Ramos (cell line): Measurements from ENCODE around the gene CA14.
"Not testable (repeated sequence)": the region's sequence is repeated elsewhere in the genome, so short reads cannot be mapped to it uniquely, and the experiment has no call there.

Experiments used
- in situ Hi-C: fragments of 300-500 bp; cut with MboI; formaldehyde crosslinking; loops from one replicate; pipeline ENCODE4 v1.14.3; 2022; ENCODE audit warnings: low sequenced_read_pairs; ENCODE audit not compliant: unreplicated experiment

Gene CA14

DNA sequence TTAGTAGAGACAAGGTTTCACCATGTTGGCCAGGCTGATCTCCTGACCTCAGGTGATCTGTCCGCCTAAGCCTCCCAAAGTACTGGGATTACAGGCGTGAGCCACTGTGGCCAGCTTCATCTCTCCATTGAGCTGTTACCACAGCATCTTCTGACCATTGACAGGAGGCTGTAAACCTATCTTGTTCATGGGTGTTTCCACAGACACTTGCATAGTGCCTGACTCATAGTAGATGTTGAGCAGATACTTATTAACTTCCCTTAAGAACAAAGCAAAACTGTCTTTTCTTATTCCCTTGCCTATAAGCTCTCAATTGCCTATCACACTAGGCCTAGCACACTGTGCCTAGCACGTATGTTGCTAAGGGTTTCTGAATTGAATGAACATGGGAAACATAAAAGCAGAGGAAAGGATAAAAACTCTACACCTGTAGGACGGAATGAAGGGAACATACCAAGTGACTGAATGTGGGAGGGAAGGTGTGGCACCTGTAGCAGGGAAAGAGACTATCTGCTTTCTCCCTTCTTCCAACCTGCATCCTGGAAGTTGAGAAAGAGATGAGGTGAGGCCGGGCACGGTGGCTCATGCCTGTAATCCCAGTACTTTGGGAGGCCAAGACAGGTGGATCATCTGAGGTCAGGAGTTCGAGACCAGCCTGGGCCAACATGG lies 13.9 kb downstream of the CA14 start:
- in situ Hi-C loops, result loop anchor here (25.0 kb wide), 1 partner anchor 716 kb away; the partner anchor contains the start of gene ANXA9

DNA sequence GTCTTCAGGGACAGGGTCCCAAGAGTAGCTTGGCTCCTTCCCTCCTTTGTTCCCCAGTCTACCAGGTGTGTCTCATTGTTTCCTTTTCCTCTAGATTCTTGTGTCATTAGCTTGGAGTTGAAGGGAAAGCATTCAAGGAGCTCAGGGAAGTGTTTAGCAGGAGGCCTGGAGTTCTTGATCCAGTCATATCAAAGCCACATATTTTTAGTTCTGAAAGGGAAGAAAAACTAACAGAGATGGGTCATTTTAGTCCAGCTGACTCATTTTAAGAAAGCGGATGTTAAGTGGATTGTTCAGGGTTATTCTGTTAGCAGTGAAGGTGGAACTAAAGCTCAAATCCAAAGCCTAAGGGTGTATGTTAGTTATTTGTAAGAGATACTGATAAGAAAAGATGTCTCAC lies 15.7 kb downstream of the CA14 start:
- in situ Hi-C loops, result loop anchor here (25.0 kb wide), 1 partner anchor 714 kb away; the partner anchor contains the start of gene ANXA9

DNA sequence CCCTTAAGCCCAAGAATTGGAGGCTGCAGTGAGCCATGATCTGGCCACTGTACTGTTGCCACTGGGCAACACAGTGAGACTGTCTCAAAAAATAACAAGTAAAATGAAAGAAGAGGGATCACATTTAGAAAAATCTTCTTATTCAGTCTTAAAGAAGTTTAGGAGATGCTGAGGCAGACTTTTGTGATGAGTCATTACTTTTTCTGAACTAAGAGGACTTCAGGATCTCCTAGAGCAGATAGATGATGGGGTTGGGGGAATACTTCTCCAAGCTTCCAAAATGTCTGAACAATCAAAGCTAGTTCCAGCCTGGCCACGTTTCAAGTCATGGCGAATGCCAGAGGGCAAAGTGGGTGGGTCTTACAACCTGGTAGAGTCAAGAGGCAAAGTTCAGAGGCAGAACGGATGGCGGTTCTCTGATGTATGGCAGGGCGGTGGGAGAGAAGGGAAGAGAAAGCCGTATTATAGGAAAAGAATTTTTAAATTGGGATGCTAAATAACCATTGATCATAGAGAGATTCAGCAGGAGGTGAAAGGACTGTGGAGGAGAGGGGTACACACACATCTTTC lies 22.6 kb downstream of the CA14 start:
- in situ Hi-C loops, result no loop called here

DNA sequence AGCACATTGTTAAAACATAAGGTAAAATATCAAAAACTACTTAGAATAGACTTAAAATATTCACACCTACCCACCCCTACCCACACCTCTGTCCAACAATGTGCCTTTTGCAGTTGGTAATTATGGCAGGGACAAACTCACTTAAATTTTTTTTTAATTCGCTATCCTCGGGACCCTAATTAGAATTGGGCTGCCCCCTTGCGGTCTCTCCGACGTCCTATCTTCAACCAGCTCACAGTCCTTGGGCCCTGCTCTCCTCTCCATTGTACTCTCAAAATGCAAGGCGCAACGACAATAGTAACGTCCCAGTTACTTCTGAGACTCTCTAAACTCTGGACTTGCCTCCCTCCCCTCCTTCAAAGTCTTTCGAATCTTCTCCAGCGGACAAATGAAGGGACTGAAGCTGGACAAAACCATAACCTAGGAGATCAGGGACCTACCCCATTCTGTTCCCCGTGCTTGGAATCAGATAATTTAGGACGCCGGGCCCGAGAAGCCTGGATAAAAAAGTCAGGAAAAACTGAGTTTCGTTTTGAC lies 23.7 kb downstream of the CA14 start:
- in situ Hi-C loops, result no loop called here

DNA sequence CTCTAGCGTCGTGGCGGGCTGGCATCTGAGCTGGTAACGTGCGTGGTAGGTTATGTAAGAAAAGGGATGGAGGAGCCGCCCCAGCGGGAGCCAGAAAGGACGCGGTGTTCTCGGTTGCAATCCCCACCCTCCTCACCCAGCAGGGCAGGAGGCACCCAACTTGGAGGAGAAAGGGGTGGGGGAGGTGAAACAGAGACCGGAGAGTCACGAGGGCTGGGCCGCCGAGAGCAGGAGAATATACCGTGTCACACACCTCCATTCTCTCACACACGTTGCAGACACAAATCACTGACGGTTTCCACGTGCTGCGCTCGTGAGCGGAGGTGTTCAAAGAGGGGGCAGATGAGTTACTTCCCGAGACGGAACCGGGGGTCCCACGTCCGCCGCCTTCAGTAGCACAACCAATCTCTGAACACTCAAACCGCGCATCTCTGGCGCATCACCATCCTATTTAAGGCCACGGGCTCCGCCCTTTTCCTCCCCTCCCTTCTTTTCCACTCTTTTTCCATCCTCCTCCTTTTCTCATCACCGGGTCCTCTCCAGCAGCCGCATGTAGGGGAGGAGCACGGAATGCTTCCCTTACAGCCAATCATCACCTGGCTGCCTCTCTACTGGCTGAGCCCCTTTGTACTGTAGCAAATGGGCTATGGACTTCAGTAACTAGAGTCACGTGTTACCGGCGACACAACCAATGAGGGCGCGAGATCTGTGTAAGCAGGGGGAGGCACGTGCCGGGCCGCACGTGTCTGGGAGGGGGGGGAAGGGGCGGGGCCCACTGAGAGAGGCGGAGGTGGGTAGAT lies 24.4 kb downstream of the CA14 start, which contains the start of gene CIART:
Gene CIART (plus strand): TSS at position 797 of the 800 bp plus-strand sequence. CDS start 714 bp downstream, outside the sequence.
- in situ Hi-C loops, result no loop called here

DNA sequence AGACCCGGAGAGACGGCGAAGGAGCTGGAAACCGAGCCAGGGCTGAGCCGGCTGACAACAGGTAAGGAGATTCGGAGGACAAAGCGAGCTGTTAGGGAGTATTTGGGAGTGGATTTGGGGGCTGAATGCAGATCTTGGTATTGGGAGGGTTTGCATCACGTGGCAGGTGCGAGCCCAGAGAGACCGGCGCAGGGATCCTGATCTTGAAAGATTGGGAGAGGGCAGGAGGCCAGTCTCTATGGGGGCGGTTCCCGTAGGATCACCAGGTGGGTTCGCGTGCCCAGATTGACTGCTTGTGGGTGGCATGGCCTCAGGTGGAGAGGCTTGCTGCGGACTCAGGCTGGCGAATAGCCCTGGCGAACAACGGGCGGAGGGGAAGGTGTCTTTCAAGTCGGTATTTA lies 25.0 kb downstream of the CA14 start:
- in situ Hi-C loops, result no loop called here

DNA sequence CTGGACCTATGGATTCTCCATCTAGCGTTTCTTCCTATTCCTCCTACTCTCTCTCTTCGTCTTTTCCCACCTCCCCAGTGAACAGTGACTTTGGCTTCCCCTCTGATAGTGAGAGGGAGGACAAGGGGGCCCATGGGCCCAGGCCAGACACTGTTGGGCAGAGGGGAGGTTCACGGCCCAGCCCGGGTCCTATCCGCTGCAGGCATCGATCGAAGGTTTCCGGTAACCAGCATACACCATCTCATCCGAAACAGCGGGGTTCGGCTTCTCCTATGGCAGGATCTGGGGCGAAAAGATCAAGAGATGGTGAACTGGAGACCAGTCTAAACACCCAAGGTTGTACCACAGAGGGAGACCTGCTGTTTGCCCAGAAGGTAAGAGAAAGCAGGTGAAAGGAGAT lies 25.7 kb downstream of the CA14 start:
- in situ Hi-C loops, result no loop called here

DNA sequence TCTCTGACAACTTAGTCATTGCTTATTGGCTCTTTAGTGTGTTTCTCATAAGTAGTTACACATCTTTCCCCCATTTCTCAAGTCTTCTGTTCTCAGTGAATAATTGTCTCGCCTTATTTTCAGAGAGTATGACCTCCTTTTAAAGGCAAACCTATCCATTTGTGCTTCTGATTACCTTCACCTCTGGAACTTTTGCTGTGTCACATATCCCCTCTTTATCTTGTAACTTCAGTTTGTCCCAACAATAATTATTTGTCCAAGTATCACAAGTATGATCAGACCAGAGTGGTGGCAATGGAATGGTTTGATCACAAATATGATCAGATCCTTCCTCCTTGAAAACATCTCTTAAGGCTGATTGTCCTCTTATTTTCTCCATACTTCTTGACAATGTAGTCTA lies 30.8 kb downstream of the CA14 start:
- in situ Hi-C loops, result no loop called here

DNA sequence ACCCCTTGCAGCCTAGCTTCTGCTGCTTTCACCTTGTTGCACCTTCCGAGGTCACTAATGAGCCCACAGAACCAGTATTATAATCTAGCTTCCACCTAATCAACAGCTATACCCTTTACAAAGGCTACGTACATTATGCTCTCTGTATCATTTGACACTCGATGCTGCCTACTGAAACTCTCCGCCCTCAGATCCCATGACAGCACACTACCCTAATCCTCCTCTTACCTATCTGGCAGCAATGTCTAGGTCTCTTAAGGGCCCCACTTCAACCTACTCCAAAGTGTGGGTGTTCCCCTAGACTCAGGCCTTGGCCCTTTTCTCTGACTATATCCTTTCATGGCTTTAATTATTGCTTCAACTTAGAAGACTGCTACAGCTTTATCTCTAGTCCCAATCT lies 31.2 kb downstream of the CA14 start:
- in situ Hi-C loops, result no loop called here

DNA sequence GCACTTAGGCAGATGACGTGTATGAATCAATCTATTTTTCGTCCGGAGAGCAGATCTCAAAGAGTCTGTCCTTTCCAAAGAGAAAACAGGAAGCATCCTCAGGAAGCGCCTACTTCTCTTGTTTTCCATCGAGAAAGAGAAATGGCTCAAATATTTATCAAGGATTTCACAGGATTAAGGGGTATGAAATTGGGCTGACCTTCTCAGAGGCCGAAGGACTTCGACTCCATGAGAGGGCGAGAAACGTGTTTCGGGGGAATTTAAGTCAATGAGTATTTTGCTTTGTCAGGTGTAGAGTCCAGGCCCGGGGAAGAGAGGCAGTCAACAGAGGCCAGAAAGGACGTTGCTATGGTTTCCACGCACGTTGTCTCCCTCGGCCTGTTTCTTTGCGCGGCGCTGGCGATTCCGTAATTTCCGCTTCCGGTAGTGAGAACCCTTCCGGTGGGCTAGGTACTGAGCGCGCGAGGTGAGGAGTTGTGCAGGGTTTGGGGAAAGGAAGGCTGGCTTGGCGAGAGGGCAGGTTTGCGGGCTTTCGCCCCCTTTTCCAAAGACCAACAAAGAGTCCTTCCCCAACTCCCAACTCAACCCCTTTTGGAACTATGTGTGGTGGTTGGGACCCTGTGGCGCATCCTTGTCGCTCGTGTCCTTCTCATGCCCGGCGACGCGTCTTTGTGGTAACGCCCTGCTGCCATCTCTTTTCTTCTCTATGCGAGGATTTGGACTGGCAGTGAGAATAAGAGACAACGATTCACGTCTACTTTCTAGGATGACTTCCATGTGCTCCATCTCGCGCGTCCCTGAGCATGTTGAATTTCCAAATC lies 36.1 kb downstream of the CA14 start, which contains the start of gene MRPS21:
Gene MRPS21 (plus strand): TSS at position 429 of the 821 bp plus-strand sequence. CDS start 506 bp downstream, outside the sequence.
- in situ Hi-C loops, result no loop called here

DNA sequence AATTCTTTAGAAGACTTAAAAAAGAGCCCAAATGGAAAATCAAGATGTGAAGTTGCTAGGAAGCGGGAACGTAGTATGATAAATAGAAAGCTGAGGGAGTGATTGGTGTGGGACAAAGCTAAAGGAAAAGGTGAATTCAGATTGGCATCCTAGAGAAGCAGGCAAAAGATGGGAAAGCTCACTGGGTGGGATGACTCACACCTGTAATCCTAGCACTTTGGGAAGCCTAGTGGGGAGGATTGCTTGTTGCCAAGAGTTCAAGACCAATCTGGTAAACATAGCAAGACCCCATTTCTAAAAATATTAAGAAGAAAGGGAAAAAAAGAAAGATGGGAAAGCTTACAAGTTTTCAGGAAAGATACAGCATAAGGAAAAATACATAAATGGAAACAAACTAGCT lies 37.9 kb downstream of the CA14 start:
- in situ Hi-C loops, result no loop called here

DNA sequence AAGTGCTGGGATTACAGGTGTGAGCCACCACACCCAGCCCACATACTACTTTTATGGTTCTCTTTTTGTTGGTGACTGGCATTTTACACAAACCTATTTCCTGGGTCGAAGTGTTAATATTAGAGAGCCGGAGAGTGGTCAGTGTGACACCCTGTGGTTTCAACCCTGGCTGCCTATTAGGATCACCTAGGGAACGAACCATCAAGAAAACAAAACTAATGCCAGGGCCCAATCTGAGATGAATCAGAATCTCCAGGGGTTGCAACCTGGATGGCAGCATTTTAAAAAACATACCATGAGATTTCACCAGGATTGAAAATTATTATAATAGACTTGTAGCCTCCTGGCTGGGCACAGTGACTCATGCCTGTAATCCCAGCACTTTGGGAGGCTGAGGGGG lies 42.1 kb downstream of the CA14 start:
- in situ Hi-C loops, result no loop called here

DNA sequence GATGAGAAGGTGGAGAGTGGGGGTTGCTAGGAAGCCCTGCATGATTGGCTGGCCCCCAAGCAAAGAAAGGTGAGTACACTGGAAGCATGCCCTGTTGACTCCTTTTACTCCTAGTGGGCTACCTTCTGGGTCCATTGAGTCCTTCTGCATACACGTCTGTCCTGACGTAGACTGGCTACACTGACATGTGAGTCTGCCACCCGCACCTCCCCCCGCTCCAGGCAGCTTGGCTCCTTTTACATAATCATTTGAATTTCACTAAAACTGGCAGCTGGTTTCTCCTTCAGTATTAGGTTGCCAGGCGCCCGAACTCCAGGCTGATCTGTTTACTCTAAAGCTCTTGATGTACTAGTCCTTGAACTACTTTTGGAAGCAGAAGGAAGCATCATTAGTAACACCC lies 44.8 kb downstream of the CA14 start:
- in situ Hi-C loops, result no loop called here

DNA sequence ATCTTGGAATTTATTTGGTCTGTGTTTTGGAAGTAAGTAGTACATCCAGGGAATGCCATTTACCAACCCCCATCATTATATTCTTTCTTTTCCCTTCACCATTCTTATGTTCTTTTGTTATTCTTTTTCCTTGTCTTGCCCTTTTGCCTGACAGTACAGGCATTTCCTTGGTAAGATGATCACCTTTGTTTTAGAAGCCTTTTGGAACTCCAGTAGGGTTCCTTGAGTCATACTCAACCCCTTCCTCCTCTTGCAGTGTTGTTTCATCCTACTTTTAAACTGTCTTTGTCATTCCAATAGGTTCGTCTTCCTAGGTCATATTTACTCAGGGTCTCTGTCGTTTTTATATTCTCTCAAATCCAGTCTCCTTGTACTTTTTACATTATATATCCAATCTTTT lies 45.3 kb downstream of the CA14 start:
- in situ Hi-C loops, result no loop called here

DNA sequence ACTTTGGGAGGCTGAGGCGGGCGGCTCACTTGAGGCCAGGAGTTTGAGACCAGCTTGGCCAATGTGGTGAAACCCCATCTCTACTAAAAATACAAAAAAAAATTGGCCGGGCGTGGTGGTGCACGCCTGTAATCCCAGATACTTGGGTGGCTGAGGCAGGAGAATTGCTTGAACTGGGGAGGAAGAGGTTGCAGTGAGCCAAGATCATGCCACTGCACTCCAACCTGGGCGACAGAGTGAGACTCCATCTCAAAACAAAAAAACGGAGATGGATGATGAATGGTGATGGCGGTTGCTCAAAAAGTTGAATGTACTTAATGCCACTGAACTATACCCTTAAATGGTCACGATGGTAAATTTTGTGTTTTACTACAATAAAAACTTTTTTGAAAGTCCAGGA lies 51.0 kb downstream of the CA14 start:
- in situ Hi-C loops, result not testable (repeated sequence)

DNA sequence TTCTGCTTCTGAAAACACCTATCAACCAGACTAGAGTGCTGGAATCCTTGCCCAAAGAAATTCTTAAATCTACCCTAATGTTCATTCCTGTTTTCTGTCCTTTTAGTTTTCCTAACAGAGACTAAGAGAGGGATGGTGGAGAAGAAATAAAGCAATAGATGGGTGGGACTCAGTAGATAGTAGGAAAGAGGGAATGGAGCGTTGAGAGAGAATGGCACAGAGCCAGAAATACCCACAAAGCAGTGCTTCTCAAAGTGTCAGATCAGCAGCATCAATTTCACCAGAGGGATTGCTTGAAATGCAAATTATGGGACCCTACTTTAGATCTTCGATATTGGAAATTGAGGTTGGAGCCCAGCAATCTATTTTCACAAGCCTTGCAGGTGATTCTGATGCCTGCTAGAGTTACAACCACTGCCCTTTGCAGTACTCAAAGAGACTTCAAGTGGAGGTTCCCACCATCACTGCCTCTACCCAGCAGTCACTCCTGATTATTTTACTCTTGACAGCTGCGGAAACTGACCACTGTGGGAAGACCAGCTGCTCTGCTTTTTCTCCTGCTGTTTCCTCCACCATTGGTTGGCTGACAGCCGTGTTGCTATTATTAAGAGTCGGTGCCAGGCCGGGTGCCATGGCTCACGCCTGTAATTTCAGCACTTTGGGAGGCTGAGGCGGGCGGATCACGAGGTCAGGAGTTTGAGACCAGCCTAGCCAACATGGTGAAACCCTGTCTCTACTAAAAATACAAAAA lies 52.4 kb downstream of the CA14 start:
- in situ Hi-C loops, result no loop called here

DNA sequence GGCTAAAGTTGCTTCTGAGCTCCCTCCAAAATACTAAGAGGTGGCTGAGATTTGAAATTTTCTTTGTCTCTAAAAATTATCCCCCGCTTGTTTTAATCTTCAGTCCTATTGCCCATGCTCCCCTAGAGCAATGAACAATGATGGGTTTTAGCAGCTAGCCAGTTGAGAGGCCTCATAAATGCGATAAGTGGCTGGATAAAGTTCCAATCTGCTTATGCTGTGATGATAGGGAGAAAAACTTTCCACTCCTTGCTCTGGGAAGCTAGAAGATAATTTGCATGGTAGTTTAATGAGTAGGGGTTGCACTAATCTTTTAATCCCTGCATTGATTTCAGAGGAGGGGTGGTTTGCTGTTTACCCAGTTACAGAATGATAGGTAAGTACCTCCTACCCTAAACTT lies 54.2 kb downstream of the CA14 start:
- in situ Hi-C loops, result no loop called here
